HG03280 (cell line): ENCODE measurements around the gene COMP.

Source experiments
- ATAC-seq: cut with Tn5 transposase; IDR thresholded peaks from one replicate; pipeline ENCODE4 v1.9.1; 2021; ENCODE audit warnings: mild to moderate bottlenecking, moderate library complexity; ENCODE audit not compliant: unreplicated experiment

The COMP gene

GRCh38 chr19:18804139-18804601 lies 13.1 kb upstream of the COMP start:
- no peak for ATAC-seq

- no peak for ATAC-seq
These were observed 12.5 kb upstream of the COMP start for GRCh38 chr19:18803550-18804138.

- no peak for ATAC-seq
These were observed 11.2 kb upstream of the COMP start for GRCh38 chr19:18802354-18802753.

GRCh38 chr19:18800636-18801035 lies 9.5 kb upstream of the COMP start:
- ATAC-seq = no peak

- ATAC-seq = no peak
These were observed 9.0 kb upstream of the COMP start for GRCh38 chr19:18800079-18800478.

- ATAC-seq = no peak
These were observed 8.4 kb upstream of the COMP start for GRCh38 chr19:18799389-18799970.

GRCh38 chr19:18798384-18799352 lies 7.6 kb upstream of the COMP start:
- no peak for ATAC-seq

- no peak for ATAC-seq
These were observed 5.1 kb upstream of the COMP start for GRCh38 chr19:18796239-18796638.

- no peak for ATAC-seq
These were observed 4.4 kb upstream of the COMP start for GRCh38 chr19:18795540-18795939.

- no peak for ATAC-seq
These were observed 3.6 kb upstream of the COMP start for GRCh38 chr19:18794692-18795091.

- ATAC-seq = no peak
These were observed 2.9 kb upstream of the COMP start for GRCh38 chr19:18794029-18794313.

- no peak for ATAC-seq
These were observed 2.3 kb upstream of the COMP start for GRCh38 chr19:18793144-18794028.

GRCh38 chr19:18792661-18793060 lies 1.6 kb upstream of the COMP start:
- ATAC-seq = no peak

- ATAC-seq = no peak
These were observed 192 bp upstream of the COMP start for GRCh38 chr19:18791315-18791678.

GRCh38 chr19:18789883-18790565 lies 1.1 kb downstream of the COMP start:
- no peak for ATAC-seq

GRCh38 chr19:18789422-18789869 lies 1.7 kb downstream of the COMP start:
- no peak for ATAC-seq

GRCh38 chr19:18788529-18789421 lies 2.3 kb downstream of the COMP start:
- no peak for ATAC-seq

- no peak for ATAC-seq
These were observed 5.7 kb downstream of the COMP start for GRCh38 chr19:18785179-18786124.
